HCT116 (cell line): ENCODE data around the gene QRSL1.

Experiments
- ELF1 ChIP-seq: IDR thresholded peaks from 2 replicates; pipeline ENCODE4 v1.6.1; 2012; ENCODE audit warnings: low read depth, borderline replicate concordance
- EZH2 ChIP-seq: fragments of 200-600 bp; sonication (generic); IDR thresholded peaks from 2 replicates; pipeline ENCODE4 v1.6.1; 2017; ENCODE audit warnings: antibody characterized with exemption, mixed run types
- POLR2A ChIP-seq: IDR thresholded peaks from 2 replicates; pipeline ENCODE4 v1.7.0; 2011; ENCODE audit warnings: borderline replicate concordance; ENCODE audit not compliant: insufficient read depth, insufficient read length; ENCODE audit errors: extremely low read depth
- POLR2AphosphoS5 ChIP-seq: IDR thresholded peaks from 2 replicates; pipeline ENCODE4 v1.6.1; 2011; ENCODE audit warnings: mild to moderate bottlenecking, low read depth, low read length, moderate library complexity
- RAD21 ChIP-seq: IDR thresholded peaks from 2 replicates; pipeline ENCODE4 v1.6.1; 2012; ENCODE audit warnings: low read depth, mild to moderate bottlenecking
- TCF7L2 ChIP-seq: IDR thresholded peaks from 2 replicates; pipeline ENCODE4 v1.7.0; 2011; ENCODE audit warnings: borderline replicate concordance, inconsistent platforms; ENCODE audit not compliant: insufficient read depth, insufficient read length; ENCODE audit errors: extremely low read depth
- TF ChIP-seq, protein P1 (sequence below), 3 experiments: fragments of 200-600 bp in 1 of 3; sonication (generic) in 1 of 3; IDR thresholded peaks in 2 of 3; conservative IDR thresholded peaks in 1 of 3; 2 replicates each; pipeline ENCODE4 v1.5.1; 2012 to 2017; ENCODE audit warnings: low read depth in 2 of 3, low read length in 2 of 3, antibody characterized with exemption in 1 of 3, borderline replicate concordance in 1 of 3, control low read depth in 1 of 3, mild to moderate bottlenecking in 1 of 3, mixed read lengths in 1 of 3, mixed run types in 1 of 3, moderate library complexity in 1 of 3; ENCODE audit not compliant: insufficient read depth in 1 of 3
- TF ChIP-seq, protein P2 (sequence below): IDR thresholded peaks from 2 replicates; pipeline ENCODE4 v1.6.1; 2012

DNA sequence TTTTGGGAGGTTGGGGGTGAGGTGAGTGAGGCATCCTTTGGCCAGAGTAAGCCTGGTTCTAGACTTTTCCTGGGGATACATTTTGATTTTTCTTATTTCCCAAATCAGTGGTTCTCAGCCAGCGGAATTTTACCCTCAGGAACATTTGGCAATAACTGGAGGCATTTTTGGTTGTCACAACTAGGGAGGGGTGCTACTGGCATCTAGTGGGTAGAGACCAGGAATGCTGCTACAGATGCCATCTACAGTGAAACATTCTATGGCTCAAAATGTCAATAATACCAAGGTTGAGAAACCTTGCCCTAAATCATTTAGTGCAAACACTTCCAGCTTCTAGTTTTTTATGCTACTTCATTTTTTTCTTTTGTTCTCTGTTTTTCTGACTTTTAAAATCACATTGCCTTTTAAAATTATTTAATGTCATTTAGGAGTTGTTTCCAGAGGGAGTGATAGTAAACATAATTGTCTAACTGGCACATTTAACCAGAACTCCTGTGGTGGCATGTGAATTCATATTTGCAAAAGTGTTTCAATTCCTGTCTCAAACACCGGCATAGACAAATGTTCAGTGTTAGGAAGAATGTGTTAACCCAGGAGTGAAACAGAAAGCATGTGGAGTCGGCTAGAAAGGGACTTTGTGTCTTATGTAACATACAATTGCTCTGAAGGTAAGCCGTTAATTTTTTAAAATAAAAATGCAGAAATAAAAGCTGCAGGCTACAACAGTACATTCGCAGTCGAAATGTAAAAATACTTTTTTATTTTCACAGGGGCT, 59.0 kb downstream of the QRSL1 start:
- no peak for TF ChIP-seq EZH2
- TF ChIP-seq POLR2AphosphoS5, result no peak
- TF ChIP-seq, protein P1, sequence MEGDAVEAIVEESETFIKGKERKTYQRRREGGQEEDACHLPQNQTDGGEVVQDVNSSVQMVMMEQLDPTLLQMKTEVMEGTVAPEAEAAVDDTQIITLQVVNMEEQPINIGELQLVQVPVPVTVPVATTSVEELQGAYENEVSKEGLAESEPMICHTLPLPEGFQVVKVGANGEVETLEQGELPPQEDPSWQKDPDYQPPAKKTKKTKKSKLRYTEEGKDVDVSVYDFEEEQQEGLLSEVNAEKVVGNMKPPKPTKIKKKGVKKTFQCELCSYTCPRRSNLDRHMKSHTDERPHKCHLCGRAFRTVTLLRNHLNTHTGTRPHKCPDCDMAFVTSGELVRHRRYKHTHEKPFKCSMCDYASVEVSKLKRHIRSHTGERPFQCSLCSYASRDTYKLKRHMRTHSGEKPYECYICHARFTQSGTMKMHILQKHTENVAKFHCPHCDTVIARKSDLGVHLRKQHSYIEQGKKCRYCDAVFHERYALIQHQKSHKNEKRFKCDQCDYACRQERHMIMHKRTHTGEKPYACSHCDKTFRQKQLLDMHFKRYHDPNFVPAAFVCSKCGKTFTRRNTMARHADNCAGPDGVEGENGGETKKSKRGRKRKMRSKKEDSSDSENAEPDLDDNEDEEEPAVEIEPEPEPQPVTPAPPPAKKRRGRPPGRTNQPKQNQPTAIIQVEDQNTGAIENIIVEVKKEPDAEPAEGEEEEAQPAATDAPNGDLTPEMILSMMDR (IDR thresholded peaks at IDR 0.05 in 2 of 3, conservative IDR thresholded peaks at IDR 0.05 in 1 of 3; ENCODE audit: borderline replicate concordance in 1 of 3, insufficient read depth in 1 of 3, low read depth in 2 of 3, low read length in 2 of 3), result no peak
- TF ChIP-seq TCF7L2, result no peak
- no peak for TF ChIP-seq POLR2A
- no peak for TF ChIP-seq RAD21
- TF ChIP-seq, protein P2, sequence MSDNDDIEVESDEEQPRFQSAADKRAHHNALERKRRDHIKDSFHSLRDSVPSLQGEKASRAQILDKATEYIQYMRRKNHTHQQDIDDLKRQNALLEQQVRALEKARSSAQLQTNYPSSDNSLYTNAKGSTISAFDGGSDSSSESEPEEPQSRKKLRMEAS, result no peak
- TF ChIP-seq ELF1, result no peak
